Bronchial epithelial cell (primary cell): Measurements from ENCODE around the gene CDSN. TPM values are rescaled to one million over a fixed set of nuclear protein-coding genes. Genes with fewer than 3 reads are reported as not detected.
"Not testable (repeated sequence)": the region's sequence is repeated elsewhere in the genome, so short reads cannot be mapped to it uniquely, and the experiment has no call there.

Experiments used
- DNase-seq: peaks from one replicate; pipeline ENCODE4 v3.0.0-alpha.2; 2010; ENCODE audit warnings: low read depth
- FAIRE-seq: peaks from 2 replicates; lab custom pipeline; 2011; peaks lifted over from hg19 to GRCh38; lab: Jason Lieb, UNC
- H3K27me3 ChIP-seq: 2 replicates; pipeline ENCODE4 v1.5.1; 2011; ENCODE audit warnings: low read length; ENCODE audit not compliant: control insufficient read depth, insufficient read depth
- H3K36me3 ChIP-seq: 2 replicates; pipeline ENCODE4 v1.5.1; 2011; ENCODE audit warnings: low read length; ENCODE audit not compliant: control insufficient read depth, insufficient read depth
- H3K4me3 ChIP-seq: 2 replicates; pipeline ENCODE4 v1.5.1; 2011; ENCODE audit warnings: mild to moderate bottlenecking, low read depth, low read length, control low read depth
- CTCF ChIP-seq: IDR thresholded peaks from 2 replicates; pipeline ENCODE4 v1.5.1; 2011; ENCODE audit warnings: mild to moderate bottlenecking, moderate library complexity, low read length, control low read depth, inconsistent platforms; ENCODE audit not compliant: insufficient read depth, severe bottlenecking
- total RNA-seq: library from RNA; depleted of rRNA; stranded (reverse); fragments of >200 nt; gene quantifications from 2 replicates; pipeline ENCODE4 v1.2.1, GENCODE V29; 2014

The CDSN gene
- total RNA-seq, 1 donor from 2014 or later: not detected

- DNase-seq (peak; percentile 75), FAIRE-seq (peak; percentile 89)
- peak; percentile 85 for TF ChIP-seq CTCF
- H3K36me3 ChIP-seq: no peaks in the 10 kb centered on the region
- no peak overlapping the region for H3K4me3 ChIP-seq
- no peaks in the 10 kb centered on the region for H3K27me3 ChIP-seq
Observed at GRCh38 chr6:31070711-31071197, 49.5 kb downstream of the CDSN start.

GRCh38 chr6:31068669-31069340 lies 51.4 kb downstream of the CDSN start:
- H3K27me3 ChIP-seq: no peaks in the 10 kb centered on the region
- H3K4me3 ChIP-seq: no peak overlapping the region
- TF ChIP-seq CTCF: peak; percentile 94
- FAIRE-seq (no peak), DNase-seq (peak; percentile 72)
- no peaks in the 10 kb centered on the region for H3K36me3 ChIP-seq

- not testable (repeated sequence) for FAIRE-seq, H3K27me3 ChIP-seq, DNase-seq, H3K36me3 ChIP-seq, H3K4me3 ChIP-seq
Observed at GRCh38 chr6:31067891-31068668, 52.2 kb downstream of the CDSN start.

GRCh38 chr6:31067028-31067427 lies 53.2 kb downstream of the CDSN start:
- H3K4me3 ChIP-seq, FAIRE-seq, H3K27me3 ChIP-seq, H3K36me3 ChIP-seq, DNase-seq: not testable (repeated sequence)

DNA sequence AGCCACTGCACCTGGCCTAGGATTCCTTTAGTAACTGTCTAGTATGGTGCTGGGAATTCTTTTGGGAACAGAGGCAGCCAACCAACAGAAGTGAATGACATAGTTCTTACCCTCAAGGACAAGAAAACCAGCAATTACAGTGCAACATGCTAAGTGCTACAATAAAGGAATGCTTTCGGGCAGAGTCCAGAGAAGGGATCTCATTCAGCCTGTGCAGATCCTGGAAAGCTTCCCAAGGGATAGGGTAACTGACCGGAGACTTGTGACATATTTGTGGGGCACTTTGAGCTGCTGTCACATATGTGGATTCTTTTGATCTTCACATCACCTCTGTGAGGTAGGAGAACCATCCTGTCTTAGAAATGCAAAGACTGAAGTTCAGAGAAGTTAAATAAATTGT lies 54.7 kb downstream of the CDSN start:
- no peak for DNase-seq
- no peak for TF ChIP-seq CTCF
- FAIRE-seq: no peak

More for the DNA sequence above, 54.7 kb downstream of the CDSN start:
- H3K27me3 ChIP-seq: no peaks in the 10 kb centered on the region
- H3K4me3 ChIP-seq: no peak overlapping the region
- H3K36me3 ChIP-seq: no peaks in the 10 kb centered on the region

Other genes starting within 250 kb of the CDSN start
- gene DDR1, start 235.9 kb downstream of the CDSN start, total RNA-seq: 149 and 194 TPM in 2 replicates
- 10.0 and 10.6 TPM in 2 replicates for gene GTF2H4, start 212.2 kb downstream of the CDSN start, total RNA-seq
- gene VARS2, start 206.2 kb downstream of the CDSN start, total RNA-seq: 24.6 and 26.3 TPM in 2 replicates
- gene SFTA2, start 188.3 kb downstream of the CDSN start, total RNA-seq: not detected in 2 replicates
- gene MUCL3, start 179.5 kb downstream of the CDSN start, total RNA-seq: under 0.01 TPM in 1 of 2 replicates, not detected in the other
- gene MUC21, start 136.7 kb downstream of the CDSN start, total RNA-seq: 0.53 and 2.2 TPM in 2 replicates
- gene MUC22, start 110.0 kb downstream of the CDSN start, total RNA-seq: under 0.01 TPM in 1 of 2 replicates, not detected in the other
- gene C6orf15, start 7.9 kb downstream of the CDSN start, total RNA-seq: 0.13 TPM in 1 of 2 replicates, not detected in the other
- gene PSORS1C1, start 5.6 kb downstream of the CDSN start, total RNA-seq: 5.1 and 6.3 TPM in 2 replicates
- not detected in 2 replicates for gene PSORS1C2, start 18.6 kb upstream of the CDSN start, total RNA-seq
- 14.5 and 25.2 TPM in 2 replicates for gene CCHCR1, start 37.4 kb upstream of the CDSN start, total RNA-seq
- 1.1 and 3.1 TPM in 2 replicates for gene TCF19, start 38.1 kb upstream of the CDSN start, total RNA-seq
- 0.53 and 1.3 TPM in 2 replicates for gene POU5F1, start 50.2 kb upstream of the CDSN start, total RNA-seq
- 203 and 285 TPM in 2 replicates for gene HLA-C, start 151.6 kb upstream of the CDSN start, total RNA-seq
- gene HLA-B, start 236.7 kb upstream of the CDSN start, total RNA-seq: 46.9 and 59.5 TPM in 2 replicates